ENCODE measurements around the gene ALOX5. TPM values are rescaled to one million over a fixed set of nuclear protein-coding genes. Genes with fewer than 3 reads are reported as not detected.

The ALOX5 gene
- polyA plus RNA-seq, 1 of the 3 experiments (the other 2 are of a cell fraction) = not detected

GRCh38 chr10:45453639-45454255 lies 79.7 kb downstream of the ALOX5 start:
- WGBS (ENCODE audit: low lambda C conversion rate) = 83% methylated on average over 6 of the region's 9 CpGs
- Histone ChIP-seq H3K4me1 (ENCODE audit: control insufficient read depth in 1 of 2, insufficient read depth in 2 of 2, low read depth in 1 of 2, low read length in 1 of 2) (peaks cover 0 to 17% of the 10 kb centered on the region in 2 experiments; a peak in 1 of 4 replicates), H3K4me3 (ENCODE audit: low read depth in 2 of 2, low read length in 1 of 2) (no peak overlapping the region), H4K20me1 (ENCODE audit: insufficient read depth) (no peaks in the 10 kb centered on the region), H3F3A (replicated peaks; ENCODE audit: insufficient read depth) (no peaks in the 10 kb centered on the region), H3K27me3 (ENCODE audit: insufficient read depth) (no peaks in the 10 kb centered on the region), H3K4me2 (no peak overlapping the region), H3K27ac (ENCODE audit: low read depth in 2 of 2, low read length in 1 of 2) (peak overlapping the region in 1 of 2 experiments; percentile 22; a peak in 1 of 4 replicates), H3K9me2 (no peaks in the 10 kb centered on the region), H2AFZ (ENCODE audit: low read depth) (no peak overlapping the region), H3K9me3 (no peaks in the 10 kb centered on the region), H3K9ac (no peak overlapping the region), H3K36me3 (replicated peaks in 1 of 2; ENCODE audit: control insufficient read depth in 1 of 2, insufficient read depth in 2 of 2, low read length in 1 of 2) (peaks cover 0 to 5% of the 10 kb centered on the region in 2 experiments), H3K79me2 (ENCODE audit: insufficient read depth) (no peaks in the 10 kb centered on the region)
- TF ChIP-seq EP300 (IDR thresholded peaks at IDR 0.05; ENCODE audit: borderline replicate concordance in 1 of 2, low read depth in 1 of 2, low read length in 1 of 2) = no peak
- DNase-seq = no peak
- ChIA-PET CTCF (interaction anchor here (1.3 to 2.1 kb wide), 2 partner anchors 11 to 204 kb away, joined by 6 to 18 read pairs; no protein-coding TSS in a partner anchor), POLR2A (no interaction called here)

- DNase-seq = no peak
- H3K79me2 ChIP-seq (ENCODE audit: insufficient read depth) = no peaks in the 10 kb centered on the region
- WGBS (ENCODE audit: low lambda C conversion rate) = 57% methylated on average over 7 of the region's 9 CpGs
- CTCF ChIA-PET = interaction anchor here (1.3 to 2.1 kb wide), 2 partner anchors 11 to 204 kb away, joined by 6 to 18 read pairs; no protein-coding TSS in a partner anchor
- H2AFZ ChIP-seq (ENCODE audit: low read depth) = no peak overlapping the region
- peaks cover 0 to 21% of the 10 kb centered on the region in 2 experiments; a peak in 1 of 4 replicates for H3K4me1 ChIP-seq (ENCODE audit: control insufficient read depth in 1 of 2, insufficient read depth in 2 of 2, low read depth in 1 of 2, low read length in 1 of 2)
- peaks cover 0 to 5% of the 10 kb centered on the region in 2 experiments for H3K36me3 ChIP-seq (replicated peaks in 1 of 2; ENCODE audit: control insufficient read depth in 1 of 2, insufficient read depth in 2 of 2, low read length in 1 of 2)
- H3K27me3 ChIP-seq (ENCODE audit: insufficient read depth) = no peaks in the 10 kb centered on the region
- TF ChIP-seq MXI1 (IDR thresholded peaks at IDR 0.05; ENCODE audit: low read depth, low read length) (peak; percentile 39; the same call in 1 of the 2 replicates), ZBTB33 (IDR thresholded peaks at IDR 0.05; ENCODE audit: borderline replicate concordance, low read depth) (no peak)
- H3K4me3 ChIP-seq (ENCODE audit: low read depth in 2 of 2, low read length in 1 of 2) = no peak overlapping the region
- no peaks in the 10 kb centered on the region for H4K20me1 ChIP-seq (ENCODE audit: insufficient read depth)
- H3K27ac ChIP-seq (ENCODE audit: low read depth in 2 of 2, low read length in 1 of 2) = 0 out of 4 replicates have a peak overlapping the region, but pooled peaks of 1 of the 2 experiments have one; percentile 22
- POLR2A ChIA-PET = no interaction called here
- no peaks in the 10 kb centered on the region for H3K9me3 ChIP-seq
- H3F3A ChIP-seq (replicated peaks; ENCODE audit: insufficient read depth) = no peaks in the 10 kb centered on the region
- no peak overlapping the region for H3K9ac ChIP-seq
- H3K9me2 ChIP-seq = no peaks in the 10 kb centered on the region
- H3K4me2 ChIP-seq = no peak overlapping the region
These were observed 80.2 kb downstream of the ALOX5 start for GRCh38 chr10:45454262-45454661.

- H3K4me2 ChIP-seq = no peak overlapping the region
- peaks cover 0 to 25% of the 10 kb centered on the region in 2 experiments; a peak in 1 of 4 replicates for H3K4me1 ChIP-seq (ENCODE audit: control insufficient read depth in 1 of 2, insufficient read depth in 2 of 2, low read depth in 1 of 2, low read length in 1 of 2)
- no peaks in the 10 kb centered on the region for H3F3A ChIP-seq (replicated peaks; ENCODE audit: insufficient read depth)
- H3K9me2 ChIP-seq = no peaks in the 10 kb centered on the region
- H2AFZ ChIP-seq (ENCODE audit: low read depth) = no peak overlapping the region
- ChIA-PET CTCF (interaction anchor here (0.8 to 2.0 kb wide), 2 partner anchors 10 to 36 kb away, joined by 3 to 12 read pairs; no protein-coding TSS in a partner anchor), POLR2A (no interaction called here)
- H3K4me3 ChIP-seq (ENCODE audit: low read depth in 2 of 2, low read length in 1 of 2) = no peak overlapping the region
- DNase-seq = no peak
- WGBS (ENCODE audit: low lambda C conversion rate) = 72% methylated on average over 3 of the region's 3 CpGs
- H3K9ac ChIP-seq = no peak overlapping the region
- H3K79me2 ChIP-seq (ENCODE audit: insufficient read depth) = no peaks in the 10 kb centered on the region
- no peaks in the 10 kb centered on the region for H3K27me3 ChIP-seq (ENCODE audit: insufficient read depth)
- H3K27ac ChIP-seq (ENCODE audit: low read depth in 2 of 2, low read length in 1 of 2) = no peak overlapping the region
- no peaks in the 10 kb centered on the region for H3K9me3 ChIP-seq
- H4K20me1 ChIP-seq (ENCODE audit: insufficient read depth) = no peaks in the 10 kb centered on the region
- peaks cover 0 to 5% of the 10 kb centered on the region in 2 experiments for H3K36me3 ChIP-seq (replicated peaks in 1 of 2; ENCODE audit: control insufficient read depth in 1 of 2, insufficient read depth in 2 of 2, low read length in 1 of 2)
- TF ChIP-seq USF2 (IDR thresholded peaks at IDR 0.05; ENCODE audit: borderline replicate concordance, low read depth, low read length) (no peak), NFIC (IDR thresholded peaks at IDR 0.05; ENCODE audit: borderline replicate concordance) (no peak), FOXJ3 (CRISPR knock-in tag; IDR thresholded peaks at IDR 0.05) (no peak), MEF2A (IDR thresholded peaks at IDR 0.05; ENCODE audit: borderline replicate concordance, low read depth) (no peak), MXI1 (IDR thresholded peaks at IDR 0.05; ENCODE audit: low read depth, low read length) (no peak)
These were observed 80.8 kb downstream of the ALOX5 start for GRCh38 chr10:45454859-45455258.

Measured in SK-N-SH (cell line).